Measurements from ENCODE around the gene CLSTN2. TPM values are rescaled to one million over a fixed set of nuclear protein-coding genes. Genes with fewer than 3 reads are reported as not detected.

CLSTN2 gene
- total RNA-seq, 1 experiment from 2014 or later, result 0.68 TPM

GRCh38 chr3:140467104-140467577, 532.2 kb downstream of the CLSTN2 start:
- no peak overlapping the region for H3K9ac ChIP-seq (ENCODE audit: extremely low read depth, insufficient read length, low read length)
- H3K23ac ChIP-seq (ENCODE audit: insufficient read length, low read depth, low read length), result no peak overlapping the region
- H4K91ac ChIP-seq (ENCODE audit: insufficient read length, low read depth, low read length), result no peak overlapping the region
- no peaks in the 10 kb centered on the region for H3K79me1 ChIP-seq (ENCODE audit: insufficient read depth, low read depth, low read length, poor library complexity, severe bottlenecking)
- H3K4ac ChIP-seq (ENCODE audit: low read depth, low read length), result no peak overlapping the region
- Mint-ChIP-seq H3K27me3 (ENCODE audit: low read depth) (peaks cover 28% of the 10 kb centered on the region), H3K4me3 (no peak overlapping the region), H3K4me1 (peaks cover 24 to 33% of the 10 kb centered on the region in 2 experiments), H3K36me3 (ENCODE audit: insufficient read depth in 1 of 3, low read depth in 3 of 3) (no peaks in the 10 kb centered on the region; a peak in 1 of 7 replicates), H3K27ac (no peak overlapping the region), H3K9me3 (no peaks in the 10 kb centered on the region)
- no peak overlapping the region for H2BK20ac ChIP-seq (ENCODE audit: low read depth, low read length, poor library complexity, severe bottlenecking)
- H4K20me1 ChIP-seq (ENCODE audit: control insufficient read depth, insufficient read depth, insufficient read length), result no peaks in the 10 kb centered on the region
- H4K8ac ChIP-seq (replicated peaks; ENCODE audit: insufficient read length, low read depth, low read length), result no peak overlapping the region
- H3K23me2 ChIP-seq (ENCODE audit: insufficient read length, low read depth, low read length, poor library complexity, severe bottlenecking), result no peaks in the 10 kb centered on the region
- no peak overlapping the region for H3K18ac ChIP-seq (ENCODE audit: insufficient read length, low read depth, low read length)
- no CpG with 5 or more reads among the region's 4 CpGs for WGBS (ENCODE audit: extremely low coverage, insufficient read length, low lambda C conversion rate)
- no peak for DNase-seq
- no peaks in the 10 kb centered on the region for H3K27me3 ChIP-seq (ENCODE audit: insufficient read depth, low read length)
- TF ChIP-seq CTCF (conservative IDR thresholded peaks at IDR 0.05), result no peak
- no peak overlapping the region for H3K27ac ChIP-seq (ENCODE audit: insufficient read length, low read depth, low read length)
- H4K5ac ChIP-seq (ENCODE audit: insufficient read length, low read depth, low read length), result no peak overlapping the region
- H3K4me1 ChIP-seq (ENCODE audit: insufficient read depth, low read length), result no peaks in the 10 kb centered on the region; the same call in 1 of the 2 replicates
- no peak overlapping the region for H2BK120ac ChIP-seq (ENCODE audit: low read depth, low read length, poor library complexity, severe bottlenecking)
- no peak overlapping the region for H3K56ac ChIP-seq (ENCODE audit: insufficient read length, low read depth, low read length)
- H3T11ph ChIP-seq (ENCODE audit: low read length), result no peak overlapping the region
- no peak overlapping the region for H2AFZ ChIP-seq (ENCODE audit: low read length)
- no peak overlapping the region for H3K4me2 ChIP-seq (ENCODE audit: insufficient read depth, insufficient read length, low read length)
- no peak overlapping the region for H2BK15ac ChIP-seq (ENCODE audit: low read depth, low read length)
- no peaks in the 10 kb centered on the region for H3K9me3 ChIP-seq (ENCODE audit: control insufficient read depth, low read depth, low read length)
- H2BK12ac ChIP-seq (ENCODE audit: insufficient read length, low read depth, low read length), result no peak overlapping the region
- no peak overlapping the region for H2BK5ac ChIP-seq (ENCODE audit: insufficient read length, low read length)
- H3K79me2 ChIP-seq (ENCODE audit: insufficient read depth, low read length), result no peaks in the 10 kb centered on the region
- no peak overlapping the region for H2AK5ac ChIP-seq (ENCODE audit: insufficient read length, low read length)
- no peak overlapping the region for H3K14ac ChIP-seq (ENCODE audit: insufficient read depth, low read length)

Measured in H9 (cell line).